ENCODE results near the gene UBA7.

DNA sequence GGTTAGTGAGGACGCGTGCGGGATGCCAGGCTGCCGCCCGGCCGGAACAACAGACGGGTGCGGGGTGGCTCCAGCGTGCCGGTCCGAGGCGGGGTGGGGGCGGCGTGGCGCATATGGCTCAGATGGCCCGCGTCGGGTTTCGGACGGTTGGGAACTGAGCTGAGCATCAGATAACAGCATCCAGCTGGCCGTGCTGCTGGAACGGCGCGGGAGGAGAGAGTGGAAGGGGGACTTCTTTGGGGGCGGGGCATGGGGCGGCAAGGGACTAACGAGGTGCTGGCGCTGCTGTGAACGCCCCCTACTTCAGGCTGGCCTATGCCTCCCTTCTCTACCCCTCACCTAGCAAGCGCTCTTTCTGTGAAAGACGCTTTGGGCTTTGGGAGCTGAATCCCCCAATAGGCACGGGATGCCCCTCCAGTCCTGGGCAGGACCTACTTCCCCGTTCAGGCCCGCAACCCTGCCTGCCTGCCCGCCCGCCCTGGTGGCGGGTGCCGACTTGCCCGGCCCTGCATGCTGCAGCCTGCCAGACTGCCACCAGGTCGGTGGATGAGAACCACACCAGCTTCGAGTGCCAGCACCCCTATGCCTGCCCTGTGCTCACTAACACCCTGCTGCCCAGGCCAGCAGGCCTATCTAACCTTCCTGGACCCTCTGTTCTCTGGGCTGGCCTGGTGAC lies 10.2 kb downstream of the UBA7 start:
- TF ChIP-seq HDAC6 (IDR thresholded peaks at IDR 0.05; ENCODE audit: low read depth, low read length) (no peak), JUN (IDR thresholded peaks at IDR 0.05; ENCODE audit: low read depth, low read length) (no peak), FOSL1 (IDR thresholded peaks at IDR 0.05; ENCODE audit: insufficient read depth, low read depth, low read length) (no peak), GTF2F1 (IDR thresholded peaks at IDR 0.05; ENCODE audit: borderline replicate concordance, low read depth, low read length) (no peak), POLR2A (IDR thresholded peaks at IDR 0.05; ENCODE audit: control extremely low read depth in 1 of 2, low read depth in 2 of 2, low read length in 2 of 2) (no peak; a peak in 1 of 3 replicates), EP300 (IDR thresholded peaks at IDR 0.05; ENCODE audit: borderline replicate concordance in 1 of 2, low read depth in 2 of 2, low read length in 2 of 2) (no peak), TAF1 (IDR thresholded peaks at IDR 0.05; ENCODE audit: low read depth, low read length) (no peak), EZH2 (IDR thresholded peaks at IDR 0.05; ENCODE audit: low read depth, low read length, severe bottlenecking) (no peak), RFX5 (IDR thresholded peaks at IDR 0.05; ENCODE audit: borderline replicate concordance, low read depth, low read length) (no peak), YY1 (IDR thresholded peaks at IDR 0.05; ENCODE audit: low read depth, low read length) (no peak), CBX8 (IDR thresholded peaks at IDR 0.05; ENCODE audit: borderline replicate concordance, low read depth, low read length) (no peak), SP1 (IDR thresholded peaks at IDR 0.05; ENCODE audit: low read depth, low read length) (no peak), CEBPB (IDR thresholded peaks at IDR 0.05; ENCODE audit: low read depth, low read length) (no peak)
- TF ChIP-seq, protein P1, sequence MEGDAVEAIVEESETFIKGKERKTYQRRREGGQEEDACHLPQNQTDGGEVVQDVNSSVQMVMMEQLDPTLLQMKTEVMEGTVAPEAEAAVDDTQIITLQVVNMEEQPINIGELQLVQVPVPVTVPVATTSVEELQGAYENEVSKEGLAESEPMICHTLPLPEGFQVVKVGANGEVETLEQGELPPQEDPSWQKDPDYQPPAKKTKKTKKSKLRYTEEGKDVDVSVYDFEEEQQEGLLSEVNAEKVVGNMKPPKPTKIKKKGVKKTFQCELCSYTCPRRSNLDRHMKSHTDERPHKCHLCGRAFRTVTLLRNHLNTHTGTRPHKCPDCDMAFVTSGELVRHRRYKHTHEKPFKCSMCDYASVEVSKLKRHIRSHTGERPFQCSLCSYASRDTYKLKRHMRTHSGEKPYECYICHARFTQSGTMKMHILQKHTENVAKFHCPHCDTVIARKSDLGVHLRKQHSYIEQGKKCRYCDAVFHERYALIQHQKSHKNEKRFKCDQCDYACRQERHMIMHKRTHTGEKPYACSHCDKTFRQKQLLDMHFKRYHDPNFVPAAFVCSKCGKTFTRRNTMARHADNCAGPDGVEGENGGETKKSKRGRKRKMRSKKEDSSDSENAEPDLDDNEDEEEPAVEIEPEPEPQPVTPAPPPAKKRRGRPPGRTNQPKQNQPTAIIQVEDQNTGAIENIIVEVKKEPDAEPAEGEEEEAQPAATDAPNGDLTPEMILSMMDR (IDR thresholded peaks at IDR 0.05; ENCODE audit: control extremely low read depth in 1 of 3, insufficient read depth in 1 of 3, low read depth in 1 of 3, low read length in 3 of 3): 0 out of 4 replicates have a peak, but pooled peaks of 1 of the 3 experiments have one; percentile 23
